GM13976 (cell line): ENCODE data around the gene ACTL10.

Experiments
- DNase-seq: peaks from one replicate; pipeline ENCODE4 v3.0.0; 2012; ENCODE audit warnings: low spot score
- CTCF ChIP-seq: IDR thresholded peaks from 2 replicates; pipeline ENCODE4 v1.5.1; 2012; ENCODE audit warnings: borderline replicate concordance, mild to moderate bottlenecking; ENCODE audit not compliant: insufficient read depth; ENCODE audit errors: extremely low read depth, missing control alignments, control extremely low read depth
- in situ Hi-C: fragments of 300-500 bp; cut with MboI; formaldehyde crosslinking; loops from one replicate; pipeline ENCODE4 v1.12.0; 2022; ENCODE audit warnings: low sequenced_read_pairs, mixed read lengths, inconsistent platforms; ENCODE audit not compliant: unreplicated experiment

ACTL10 gene

GRCh38 chr20:33663161-33664084 lies 3.3 kb upstream of the ACTL10 start:
- in situ Hi-C loops = loop anchor here (10.0 kb wide), 1 partner anchor 209 kb away; no protein-coding TSS in a partner anchor
- TF ChIP-seq CTCF = no peak
- peak; percentile 93 for DNase-seq

GRCh38 chr20:33664085-33664761 lies 2.5 kb upstream of the ACTL10 start:
- in situ Hi-C loops = loop anchor here (10.0 kb wide), 1 partner anchor 209 kb away; no protein-coding TSS in a partner anchor
- DNase-seq = no peak
- no peak for TF ChIP-seq CTCF

- TF ChIP-seq CTCF = no peak
- no peak for DNase-seq
- in situ Hi-C loops = loop anchor here (10.0 kb wide), 1 partner anchor 210 kb away; no protein-coding TSS in a partner anchor
These were observed 2.0 kb upstream of the ACTL10 start for GRCh38 chr20:33664762-33665144.

GRCh38 chr20:33667245-33667675 lies 517 bp downstream of the ACTL10 start:
- peak; percentile 13 for TF ChIP-seq CTCF
- no peak for DNase-seq
- in situ Hi-C loops = loop anchor here (10.0 kb wide), 1 partner anchor 212 kb away; no protein-coding TSS in a partner anchor

- TF ChIP-seq CTCF = peak; percentile 98
- in situ Hi-C loops = loop anchor here (10.0 kb wide), 1 partner anchor 213 kb away; no protein-coding TSS in a partner anchor
- peak; percentile 87 for DNase-seq
These were observed 1.1 kb downstream of the ACTL10 start for GRCh38 chr20:33667676-33668465.
